GM18951 (cell line): Measurements from ENCODE around the gene CTBP2.

Experiments
- POLR2A ChIP-seq: IDR thresholded peaks from 4 replicates; pipeline ENCODE4 v1.6.1; 2011; ENCODE audit warnings: mild to moderate bottlenecking; ENCODE audit not compliant: insufficient read length, insufficient read depth; ENCODE audit errors: extremely low read depth
- in situ Hi-C: fragments of 300-500 bp; cut with MboI; formaldehyde crosslinking; loops from one replicate; pipeline ENCODE4 v1.12.0; 2022; ENCODE audit warnings: low sequenced_read_pairs, mixed read lengths, inconsistent platforms; ENCODE audit not compliant: unreplicated experiment

Gene CTBP2

GRCh38 chr10:125062914-125063230 is 97.5 kb downstream of the CTBP2 start:
- in situ Hi-C loops: loop anchor here (25.0 kb wide), 1 partner anchor 624 kb away; the partner anchor contains the start of gene TEX36
- TF ChIP-seq POLR2A: no peak

GRCh38 chr10:125062227-125062913 is 98.0 kb downstream of the CTBP2 start:
- in situ Hi-C loops: loop anchor here (25.0 kb wide), 1 partner anchor 625 kb away; the partner anchor contains the start of gene TEX36
- no peak for TF ChIP-seq POLR2A

- in situ Hi-C loops: loop anchor here (25.0 kb wide), 1 partner anchor 626 kb away; the partner anchor contains the start of gene TEX36
Measured at GRCh38 chr10:125061557-125062226, 98.7 kb downstream of the CTBP2 start.

GRCh38 chr10:125060826-125061556 is 99.4 kb downstream of the CTBP2 start:
- in situ Hi-C loops: loop anchor here (25.0 kb wide), 1 partner anchor 626 kb away; the partner anchor contains the start of gene TEX36
- no peak for TF ChIP-seq POLR2A

More at GRCh38 chr10:125061557-125062226, 98.7 kb downstream of the CTBP2 start:
- TF ChIP-seq POLR2A: no peak

- TF ChIP-seq POLR2A: no peak
- in situ Hi-C loops: loop anchor here (25.0 kb wide), 1 partner anchor 627 kb away; the partner anchor contains the start of gene TEX36
Measured at GRCh38 chr10:125060482-125060825, 99.9 kb downstream of the CTBP2 start.

GRCh38 chr10:125060026-125060425 is 100.3 kb downstream of the CTBP2 start:
- in situ Hi-C loops: loop anchor here (25.0 kb wide), 1 partner anchor 627 kb away; the partner anchor contains the start of gene TEX36
- no peak for TF ChIP-seq POLR2A

GRCh38 chr10:125059348-125059747 is 101.0 kb downstream of the CTBP2 start:
- in situ Hi-C loops: loop anchor here (25.0 kb wide), 1 partner anchor 628 kb away; the partner anchor contains the start of gene TEX36

- no peak for TF ChIP-seq POLR2A
- in situ Hi-C loops: loop anchor here (25.0 kb wide), 1 partner anchor 630 kb away; the partner anchor contains the start of gene TEX36
Measured at GRCh38 chr10:125057158-125058001, 103.0 kb downstream of the CTBP2 start.

- no peak for TF ChIP-seq POLR2A
- in situ Hi-C loops: loop anchor here (25.0 kb wide), 1 partner anchor 631 kb away; the partner anchor contains the start of gene TEX36
Measured at GRCh38 chr10:125056161-125057132, 103.9 kb downstream of the CTBP2 start.

GRCh38 chr10:125055446-125055845 is 104.9 kb downstream of the CTBP2 start:
- TF ChIP-seq POLR2A: no peak
- in situ Hi-C loops: loop anchor here (25.0 kb wide), 1 partner anchor 632 kb away; the partner anchor contains the start of gene TEX36

GRCh38 chr10:125054669-125055268 is 105.6 kb downstream of the CTBP2 start:
- TF ChIP-seq POLR2A: no peak
- in situ Hi-C loops: loop anchor here (25.0 kb wide), 1 partner anchor 633 kb away; the partner anchor contains the start of gene TEX36
